Activated T-helper 1 cell treated with Interleukin-2 at 50 U/mL for 16 hours (primary cell): Measurements from ENCODE around the gene LCN2.
"Not testable (repeated sequence)": the region's sequence is repeated elsewhere in the genome, so short reads cannot be mapped to it uniquely, and the experiment has no call there.

Experiments
- DNase-seq: peaks from one replicate; pipeline ENCODE4 v3.0.0-alpha.2; 2020; ENCODE audit warnings: low read depth

Gene LCN2

DNA sequence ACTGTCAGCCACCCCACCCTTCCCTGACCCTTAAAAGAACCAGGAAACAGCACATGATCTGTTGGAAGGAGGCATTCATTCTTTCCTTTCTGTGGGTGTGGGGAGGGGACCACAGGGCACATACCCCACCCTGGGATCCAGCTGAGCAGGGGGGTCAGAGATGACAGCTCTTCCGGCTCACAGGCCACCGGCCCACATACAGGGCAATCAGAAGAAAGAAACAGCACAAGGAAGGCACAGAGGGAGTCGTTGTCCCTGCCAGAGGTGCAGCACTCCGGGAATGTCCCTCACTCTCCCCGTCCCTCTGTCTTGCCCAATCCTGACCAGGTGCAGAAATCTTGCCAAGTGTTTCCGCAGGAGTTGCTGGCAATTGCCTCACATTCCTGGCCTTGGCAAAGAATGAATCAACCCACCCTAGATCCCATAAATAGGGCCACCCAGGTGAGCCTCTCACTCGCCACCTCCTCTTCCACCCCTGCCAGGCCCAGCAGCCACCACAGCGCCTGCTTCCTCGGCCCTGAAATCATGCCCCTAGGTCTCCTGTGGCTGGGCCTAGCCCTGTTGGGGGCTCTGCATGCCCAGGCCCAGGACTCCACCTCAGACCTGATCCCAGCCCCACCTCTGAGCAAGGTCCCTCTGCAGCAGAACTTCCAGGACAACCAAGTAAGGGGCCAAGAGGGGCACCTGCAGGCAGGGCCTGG lies at the start of gene LCN2:
TSS of gene LCN2 (plus strand) at position 453 of the 701 bp plus-strand sequence. CDS start at position 526, 73 bp downstream.
- no peak for DNase-seq

DNA sequence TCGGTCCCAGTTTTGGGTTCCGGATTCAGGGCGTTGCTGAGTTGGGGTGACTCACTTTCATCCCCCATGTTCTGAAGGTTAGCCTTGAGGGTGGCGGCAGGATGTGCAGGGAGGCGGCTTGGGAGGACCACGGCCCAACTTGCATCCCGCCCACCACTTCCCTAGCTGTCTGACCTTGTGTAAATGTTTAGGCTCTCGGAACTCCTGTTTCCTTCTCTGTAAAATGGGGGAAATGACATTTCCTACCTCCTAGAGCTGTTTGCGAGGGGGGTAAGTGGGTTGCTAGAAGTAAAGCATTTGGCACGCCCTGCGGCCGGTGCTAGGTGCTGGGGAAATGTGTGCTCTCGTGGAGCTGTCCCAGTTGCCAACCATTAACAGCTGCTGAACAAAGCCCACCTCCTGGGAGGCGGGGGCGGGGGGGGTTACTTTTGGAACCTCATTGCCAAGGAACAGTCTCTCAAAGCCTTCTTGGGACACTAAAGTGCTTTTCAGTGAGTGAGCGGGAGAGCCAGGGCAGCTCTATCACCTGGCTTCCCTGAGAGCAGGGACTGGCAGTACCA lies 49.2 kb upstream of the LCN2 start:
- no peak for DNase-seq

DNA sequence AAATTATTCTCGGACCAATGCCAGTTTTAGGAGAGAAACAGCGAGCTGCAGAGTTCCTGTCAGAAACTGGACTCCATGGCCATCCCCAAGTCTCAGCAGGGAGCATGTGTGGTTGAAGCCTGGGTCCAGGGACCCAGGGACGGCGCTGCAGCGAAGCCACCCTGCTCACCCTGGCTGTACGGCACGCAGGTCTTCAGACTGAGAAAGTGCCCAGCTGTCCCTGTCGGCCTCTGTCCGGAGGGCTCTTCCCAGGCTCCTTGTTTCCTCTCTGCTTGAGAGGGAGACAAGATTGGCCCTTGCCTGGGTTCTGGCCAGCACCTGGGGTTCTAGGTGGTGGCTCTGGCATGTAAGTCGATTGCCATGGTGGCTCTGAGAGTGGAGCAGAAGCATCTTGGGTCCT lies 48.7 kb upstream of the LCN2 start:
- DNase-seq = no peak

DNA sequence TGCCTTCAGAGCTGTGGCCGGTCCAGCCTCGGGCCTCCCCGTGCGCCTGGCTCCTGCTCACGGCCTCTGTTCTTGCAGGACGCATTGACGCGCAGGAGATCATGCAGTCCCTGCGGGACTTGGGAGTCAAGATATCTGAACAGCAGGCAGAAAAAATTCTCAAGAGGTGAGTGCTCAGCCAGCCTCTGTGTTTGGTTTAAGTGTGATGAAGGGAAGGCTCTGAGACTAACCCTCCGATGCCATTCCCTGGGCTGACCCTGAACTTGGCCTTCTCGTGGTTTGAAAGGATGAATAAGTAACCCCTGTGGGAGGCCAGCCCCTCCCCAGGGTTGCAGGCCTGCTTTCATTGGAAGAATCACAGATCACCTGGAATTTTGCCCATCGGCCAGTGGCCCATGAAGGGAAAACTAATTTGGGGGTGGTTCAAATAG lies 48.0 kb upstream of the LCN2 start:
- DNase-seq = no peak

DNA sequence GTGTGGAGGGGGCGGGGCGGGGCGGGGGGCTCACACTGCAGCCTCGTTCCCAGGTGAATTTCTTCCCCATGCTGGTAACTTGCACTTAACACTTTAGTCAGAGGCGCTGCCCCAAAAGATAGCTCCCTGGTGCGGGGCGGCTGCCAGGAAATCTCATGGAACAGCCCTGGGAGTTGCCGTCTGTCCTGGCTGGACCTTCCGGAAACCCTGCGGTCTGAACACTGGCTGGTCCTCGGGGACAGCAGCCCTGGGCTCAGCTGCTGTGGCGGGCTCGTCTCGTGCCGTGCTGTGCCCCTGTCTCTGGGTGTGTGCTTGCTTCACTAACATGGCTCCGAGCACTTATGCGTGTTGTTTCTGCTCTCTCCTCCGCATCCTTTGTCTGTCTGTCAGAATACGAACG lies 47.6 kb upstream of the LCN2 start:
- no peak for DNase-seq

DNA sequence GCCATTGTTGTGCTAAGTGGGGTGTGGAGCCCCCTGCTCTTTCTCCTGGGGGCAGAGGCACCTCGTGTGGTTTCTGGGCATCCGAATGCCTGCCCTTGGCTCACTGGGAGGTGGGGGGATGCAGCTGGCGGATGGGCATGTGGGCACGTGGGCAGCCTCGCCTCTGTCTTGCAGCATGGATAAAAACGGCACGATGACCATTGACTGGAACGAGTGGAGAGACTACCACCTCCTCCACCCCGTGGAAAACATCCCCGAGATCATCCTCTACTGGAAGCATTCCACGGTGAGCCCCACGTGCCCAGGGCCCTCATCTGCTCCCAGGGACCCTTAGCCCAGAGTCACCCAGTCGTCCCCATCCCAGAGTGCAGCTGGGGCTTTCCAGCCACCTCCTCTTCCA lies 47.1 kb upstream of the LCN2 start:
- DNase-seq = no peak

DNA sequence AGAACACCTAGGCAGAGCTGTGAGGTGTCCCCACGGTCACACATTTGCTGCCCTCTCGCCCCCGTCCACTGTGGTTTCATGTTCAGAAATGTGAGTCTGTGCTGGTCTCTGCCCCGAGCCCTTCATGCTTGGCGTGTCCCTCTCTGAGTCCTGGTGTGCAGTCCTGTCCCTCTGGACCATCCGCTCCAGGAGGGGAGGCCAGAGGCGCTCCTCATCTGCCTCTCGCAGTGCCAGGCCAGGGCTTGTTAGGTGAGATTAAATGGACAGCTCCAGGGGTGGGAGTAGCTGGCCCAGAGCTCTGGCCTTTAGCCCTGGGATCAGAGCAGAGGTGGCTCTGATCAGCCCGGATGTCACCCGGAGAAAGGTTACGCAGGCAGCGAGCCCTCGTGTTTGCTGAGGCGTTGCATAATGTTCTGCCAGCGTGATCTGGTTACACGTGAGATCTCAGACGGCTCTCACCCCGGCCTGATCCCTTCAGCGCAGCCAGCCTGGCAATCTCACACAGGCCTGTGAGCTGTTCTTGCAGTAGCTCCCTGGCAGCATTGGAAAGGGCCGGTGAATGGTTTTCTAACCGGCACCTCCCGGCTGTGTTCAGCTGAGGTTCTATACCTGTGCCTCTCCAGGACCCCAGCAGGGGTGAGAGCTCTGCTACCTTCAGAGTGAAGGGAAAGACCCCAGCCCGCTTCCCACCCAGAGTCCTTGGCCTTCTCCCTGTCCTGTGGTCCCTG lies 46.2 kb upstream of the LCN2 start:
- DNase-seq = no peak

DNA sequence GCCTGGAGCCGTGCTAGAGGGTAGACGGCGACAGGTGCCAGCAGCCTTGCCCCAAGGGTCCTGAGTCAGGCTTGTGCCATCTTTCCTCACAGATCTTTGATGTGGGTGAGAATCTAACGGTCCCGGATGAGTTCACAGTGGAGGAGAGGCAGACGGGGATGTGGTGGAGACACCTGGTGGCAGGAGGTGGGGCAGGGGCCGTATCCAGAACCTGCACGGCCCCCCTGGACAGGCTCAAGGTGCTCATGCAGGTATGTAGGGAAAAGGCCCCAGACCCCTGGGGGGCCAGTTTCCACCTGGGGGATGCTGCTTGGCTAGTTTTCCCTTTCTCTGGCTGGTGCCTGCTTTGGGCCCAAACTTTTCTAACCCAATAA lies 45.7 kb upstream of the LCN2 start:
- DNase-seq = peak; percentile 20

DNA sequence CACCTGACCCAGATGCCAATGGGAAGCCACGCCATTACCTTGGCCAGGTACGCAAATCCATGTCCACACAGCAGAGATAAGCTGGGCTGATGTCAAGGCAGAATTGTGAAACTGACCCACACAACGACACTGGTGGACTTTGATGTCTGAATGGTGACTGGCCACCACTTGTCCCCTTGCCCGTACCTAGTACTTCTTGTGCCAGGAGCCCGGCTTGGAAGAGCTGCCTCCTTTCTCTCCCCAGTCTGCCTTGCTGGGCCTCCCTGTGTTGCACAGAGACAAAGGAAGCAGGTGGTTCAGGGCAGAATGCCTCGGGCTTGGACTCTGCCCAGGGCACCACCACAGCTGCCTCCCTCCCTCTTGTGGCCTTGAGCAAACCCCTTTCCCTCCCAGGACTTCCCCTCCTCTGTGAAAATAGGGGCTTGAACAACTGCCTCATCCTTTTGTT lies 45.1 kb upstream of the LCN2 start:
- DNase-seq = no peak

DNA sequence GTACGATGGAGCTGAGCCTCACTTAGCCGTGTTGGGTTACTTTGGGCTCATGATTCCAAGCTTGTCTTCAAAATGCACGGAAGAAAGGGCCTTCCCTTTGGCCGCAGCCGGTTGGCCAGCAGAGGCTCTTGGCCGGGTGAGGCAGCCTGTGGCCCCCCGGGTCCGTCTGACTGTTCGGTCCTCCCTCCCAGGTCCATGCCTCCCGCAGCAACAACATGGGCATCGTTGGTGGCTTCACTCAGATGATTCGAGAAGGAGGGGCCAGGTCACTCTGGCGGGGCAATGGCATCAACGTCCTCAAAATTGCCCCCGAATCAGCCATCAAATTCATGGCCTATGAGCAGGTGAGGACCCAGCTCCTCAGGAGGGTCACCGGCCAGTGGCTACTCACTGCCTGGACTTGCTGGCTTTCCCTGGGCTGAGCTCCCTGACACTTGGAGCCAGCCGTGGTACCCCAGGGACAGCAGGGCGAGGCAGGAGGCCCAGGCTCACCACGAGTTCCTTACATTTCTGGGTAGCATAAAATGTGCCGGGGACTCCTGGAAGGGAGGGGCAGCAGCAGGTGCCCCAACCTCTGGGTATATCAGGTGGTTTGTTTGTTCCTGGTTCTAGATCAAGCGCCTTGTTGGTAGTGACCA lies 43.6 kb upstream of the LCN2 start:
- no peak for DNase-seq

DNA sequence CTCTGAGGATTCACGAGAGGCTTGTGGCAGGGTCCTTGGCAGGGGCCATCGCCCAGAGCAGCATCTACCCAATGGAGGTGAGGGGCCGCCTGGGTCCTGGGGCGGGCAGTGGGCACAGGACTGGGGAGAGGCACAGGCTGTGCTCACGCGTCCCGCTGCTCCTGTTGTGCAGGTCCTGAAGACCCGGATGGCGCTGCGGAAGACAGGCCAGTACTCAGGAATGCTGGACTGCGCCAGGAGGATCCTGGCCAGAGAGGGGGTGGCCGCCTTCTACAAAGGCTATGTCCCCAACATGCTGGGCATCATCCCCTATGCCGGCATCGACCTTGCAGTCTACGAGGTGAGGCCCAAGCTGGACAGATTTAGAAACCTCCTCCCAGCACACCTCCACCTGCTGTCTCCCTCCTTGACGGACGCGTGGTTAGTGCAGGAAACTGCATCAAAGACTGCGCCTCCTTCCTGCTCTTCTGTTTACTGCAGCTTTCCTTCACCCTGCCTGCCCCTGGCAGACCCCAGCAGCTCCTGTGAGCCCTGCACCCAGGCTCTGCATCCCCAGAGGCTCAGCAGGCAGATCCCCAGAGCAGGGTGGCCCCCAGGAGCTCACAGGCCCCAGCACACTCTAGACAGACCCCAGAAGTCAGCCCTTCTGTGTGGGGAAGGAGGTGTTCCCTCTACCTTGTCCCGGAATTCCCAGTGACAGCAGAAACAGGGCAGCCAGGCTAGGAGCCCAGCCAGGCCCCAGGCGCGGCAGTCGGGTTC lies 42.9 kb upstream of the LCN2 start:
- no peak for DNase-seq

DNA sequence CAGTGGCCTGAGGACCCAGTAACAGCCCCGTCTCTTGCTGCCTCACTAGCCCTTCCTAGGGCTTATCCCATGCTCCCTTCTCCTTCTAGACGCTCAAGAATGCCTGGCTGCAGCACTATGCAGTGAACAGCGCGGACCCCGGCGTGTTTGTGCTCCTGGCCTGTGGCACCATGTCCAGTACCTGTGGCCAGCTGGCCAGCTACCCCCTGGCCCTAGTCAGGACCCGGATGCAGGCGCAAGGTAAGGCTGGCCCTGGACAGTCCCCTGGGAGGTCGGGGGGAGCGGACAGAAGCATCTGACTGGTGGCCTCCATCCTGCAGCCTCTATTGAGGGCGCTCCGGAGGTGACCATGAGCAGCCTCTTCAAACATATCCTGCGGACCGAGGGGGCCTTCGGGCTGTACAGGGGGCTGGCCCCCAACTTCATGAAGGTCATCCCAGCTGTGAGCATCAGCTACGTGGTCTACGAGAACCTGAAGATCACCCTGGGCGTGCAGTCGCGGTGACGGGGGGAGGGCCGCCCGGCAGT lies 42.2 kb upstream of the LCN2 start:
- no peak for DNase-seq

DNA sequence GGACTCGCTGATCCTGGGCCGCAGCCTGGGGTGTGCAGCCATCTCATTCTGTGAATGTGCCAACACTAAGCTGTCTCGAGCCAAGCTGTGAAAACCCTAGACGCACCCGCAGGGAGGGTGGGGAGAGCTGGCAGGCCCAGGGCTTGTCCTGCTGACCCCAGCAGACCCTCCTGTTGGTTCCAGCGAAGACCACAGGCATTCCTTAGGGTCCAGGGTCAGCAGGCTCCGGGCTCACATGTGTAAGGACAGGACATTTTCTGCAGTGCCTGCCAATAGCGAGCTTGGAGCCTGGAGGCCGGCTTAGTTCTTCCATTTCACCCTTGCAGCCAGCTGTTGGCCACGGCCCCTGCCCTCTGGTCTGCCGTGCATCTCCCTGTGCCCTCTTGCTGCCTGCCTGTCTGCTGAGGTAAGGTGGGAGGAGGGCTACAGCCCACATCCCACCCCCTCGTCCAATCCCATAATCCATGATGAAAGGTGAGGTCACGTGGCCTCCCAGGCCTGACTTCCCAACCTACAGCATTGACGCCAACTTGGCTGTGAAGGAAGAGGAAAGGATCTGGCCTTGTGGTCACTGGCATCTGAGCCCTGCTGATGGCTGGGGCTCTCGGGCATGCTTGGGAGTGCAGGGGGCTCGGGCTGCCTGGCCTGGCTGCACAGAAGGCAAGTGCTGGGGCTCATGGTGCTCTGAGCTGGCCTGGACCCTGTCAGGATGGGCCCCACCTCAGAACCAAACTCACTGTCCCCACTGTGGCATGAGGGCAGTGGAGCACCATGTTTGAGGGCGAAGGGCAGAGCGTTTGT lies 41.6 kb upstream of the LCN2 start:
- DNase-seq = no peak

DNA sequence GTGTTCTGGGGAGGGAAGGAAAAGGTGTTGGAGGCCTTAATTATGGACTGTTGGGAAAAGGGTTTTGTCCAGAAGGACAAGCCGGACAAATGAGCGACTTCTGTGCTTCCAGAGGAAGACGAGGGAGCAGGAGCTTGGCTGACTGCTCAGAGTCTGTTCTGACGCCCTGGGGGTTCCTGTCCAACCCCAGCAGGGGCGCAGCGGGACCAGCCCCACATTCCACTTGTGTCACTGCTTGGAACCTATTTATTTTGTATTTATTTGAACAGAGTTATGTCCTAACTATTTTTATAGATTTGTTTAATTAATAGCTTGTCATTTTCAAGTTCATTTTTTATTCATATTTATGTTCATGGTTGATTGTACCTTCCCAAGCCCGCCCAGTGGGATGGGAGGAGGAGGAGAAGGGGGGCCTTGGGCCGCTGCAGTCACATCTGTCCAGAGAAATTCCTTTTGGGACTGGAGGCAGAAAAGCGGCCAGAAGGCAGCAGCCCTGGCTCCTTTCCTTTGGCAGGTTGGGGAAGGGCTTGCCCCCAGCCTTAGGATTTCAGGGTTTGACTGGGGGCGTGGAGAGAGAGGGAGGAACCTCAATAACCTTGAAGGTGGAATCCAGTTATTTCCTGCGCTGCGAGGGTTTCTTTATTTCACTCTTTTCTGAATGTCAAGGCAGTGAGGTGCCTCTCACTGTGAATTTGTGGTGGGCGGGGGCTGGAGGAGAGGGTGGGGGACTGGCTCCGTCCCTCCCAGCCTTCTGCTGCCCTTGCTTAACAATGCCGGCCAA lies 40.8 kb upstream of the LCN2 start:
- no peak for DNase-seq

DNA sequence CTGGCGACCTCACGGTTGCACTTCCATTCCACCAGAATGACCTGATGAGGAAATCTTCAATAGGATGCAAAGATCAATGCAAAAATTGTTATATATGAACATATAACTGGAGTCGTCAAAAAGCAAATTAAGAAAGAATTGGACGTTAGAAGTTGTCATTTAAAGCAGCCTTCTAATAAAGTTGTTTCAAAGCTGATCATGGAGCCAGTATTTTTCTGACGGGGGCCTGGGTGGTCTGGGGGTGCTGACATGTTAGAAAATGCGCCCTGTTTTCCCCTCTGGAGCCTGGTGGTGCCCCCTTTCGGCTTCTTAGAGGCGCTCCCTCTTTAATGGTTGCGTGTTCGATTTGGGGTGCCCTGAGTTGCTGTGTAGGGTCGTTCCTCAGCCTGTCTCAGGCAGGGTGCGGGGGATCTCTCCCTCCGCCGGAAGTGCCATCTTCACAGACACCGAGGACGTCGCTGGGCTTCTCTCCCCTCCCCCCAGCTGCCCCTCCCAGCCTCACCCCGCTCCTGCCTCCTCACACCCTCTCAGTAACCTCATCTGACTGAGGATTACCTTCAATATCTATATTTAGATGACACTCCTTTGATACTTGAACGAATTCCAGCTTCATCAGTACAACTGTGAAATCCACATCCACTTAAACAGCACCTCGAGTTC lies 40.1 kb upstream of the LCN2 start:
- no peak for DNase-seq

DNA sequence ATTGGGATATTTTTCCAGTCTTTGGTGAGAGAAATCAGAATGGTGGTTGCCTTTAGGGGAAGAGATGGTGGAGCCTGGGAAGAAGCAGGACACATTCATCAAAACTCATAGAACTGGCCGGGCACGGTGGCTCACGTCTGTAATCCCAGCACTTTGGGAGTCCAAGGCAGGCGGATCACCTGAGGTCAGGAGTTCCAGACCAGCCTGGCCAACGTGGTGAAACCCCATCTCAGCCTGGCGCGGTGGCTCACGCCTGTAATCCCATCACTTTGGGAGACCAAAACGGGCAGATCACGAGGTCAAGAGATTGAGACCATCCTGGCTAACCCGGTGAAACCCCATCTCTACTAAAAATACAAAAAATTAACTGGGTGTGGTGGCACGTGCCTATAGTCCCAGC lies 37.5 kb upstream of the LCN2 start:
- not testable (repeated sequence) for DNase-seq

DNA sequence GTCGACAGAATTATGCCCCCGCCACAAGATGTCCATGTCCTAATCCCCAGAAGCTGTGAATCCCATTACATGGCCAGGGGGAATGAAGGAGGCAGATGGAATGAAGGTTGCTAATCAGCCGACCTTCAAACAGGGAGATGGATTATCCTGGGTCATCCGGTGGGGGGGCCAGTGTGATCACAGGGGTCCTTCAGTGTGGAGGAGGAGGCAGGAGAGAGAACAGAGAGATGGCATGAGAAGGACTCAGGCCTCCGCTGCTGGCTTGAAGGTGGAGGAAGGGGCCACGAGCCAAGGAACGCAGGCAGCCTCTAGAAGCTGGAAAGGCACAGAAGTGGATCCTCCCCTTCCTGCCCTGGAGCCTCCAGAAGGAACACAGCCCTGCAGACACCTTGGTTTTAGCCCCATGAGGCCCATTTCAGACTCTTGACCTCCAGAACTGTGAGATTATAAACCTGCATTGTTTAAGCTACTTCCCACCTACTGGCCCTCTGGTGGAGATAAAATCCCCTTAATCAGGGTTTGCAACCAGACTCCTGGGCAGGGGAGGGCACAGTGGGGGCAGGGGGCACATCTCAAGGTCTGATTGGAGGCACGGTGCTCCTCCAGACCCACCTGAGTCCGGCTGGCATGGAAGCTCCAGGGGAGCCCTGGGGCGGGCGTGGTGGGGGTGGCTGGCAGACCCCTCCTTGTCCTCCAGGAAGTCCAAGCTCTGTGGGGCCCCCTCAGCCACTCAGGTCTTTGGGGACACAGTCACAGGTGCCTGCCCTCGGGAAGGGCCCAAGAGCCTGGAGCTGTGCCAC lies 35.5 kb upstream of the LCN2 start:
- no peak for DNase-seq

DNA sequence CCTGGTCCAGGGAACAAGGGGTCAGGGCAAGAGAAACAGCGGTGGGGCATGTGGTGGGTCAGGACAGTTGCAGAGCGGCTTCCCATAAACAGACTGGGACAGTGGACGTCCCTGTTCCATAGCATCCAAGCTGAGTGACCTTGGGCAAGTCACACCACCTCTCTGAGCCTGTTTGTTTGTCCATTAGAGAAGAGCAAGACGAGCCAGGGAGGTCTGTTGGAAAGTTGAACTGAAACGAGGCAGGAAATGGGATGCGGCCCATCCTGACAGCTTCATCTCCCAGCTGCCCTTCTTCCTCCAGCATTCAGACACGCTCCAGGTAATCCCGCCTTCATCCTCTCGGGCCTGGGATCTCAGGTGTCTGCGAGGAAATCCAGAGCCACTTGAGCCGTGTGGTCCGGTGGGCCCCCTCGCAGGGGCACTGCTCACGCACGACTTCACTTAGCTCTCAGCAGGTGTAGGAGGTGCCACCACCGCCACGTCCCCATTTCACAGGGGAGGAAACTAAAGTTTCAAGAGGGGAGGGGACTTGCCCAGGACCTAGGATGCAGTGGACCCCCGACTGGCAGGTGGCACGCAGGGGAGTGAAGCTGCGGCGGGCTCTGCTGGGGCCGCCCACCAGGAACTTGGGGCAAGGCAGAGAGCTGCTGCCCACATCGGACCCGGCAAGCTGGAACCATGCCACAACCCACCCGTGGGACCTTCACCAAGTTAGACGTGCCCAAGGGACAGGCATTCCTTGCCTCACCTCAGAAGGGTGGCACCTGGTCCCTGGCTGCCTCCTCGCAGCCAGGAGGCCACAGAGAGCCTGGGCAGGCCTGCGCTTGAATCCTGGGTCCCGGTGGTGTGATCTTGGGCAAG lies 34.7 kb upstream of the LCN2 start:
- no peak for DNase-seq
